Stimulated activated naive B cell treated with anti-CD40 and anti-IgM and Interleukin-4, amounts not matched to agents 10 μg/mL and 1 μg/mL and 100 μg/mL, for 72 hours (primary cell): ENCODE data around the gene TNRC6C.
A peak's percentile ranks its signal among the peaks of the same experiment; 100 is the strongest.
"Not testable (repeated sequence)": the region's sequence is repeated elsewhere in the genome, so short reads cannot be mapped to it uniquely, and the experiment has no call there.

Experiments used
- ATAC-seq, 2 donors: fragments of 150-1000 bp; cut with Tn5 transposase; replicated peaks; 2 replicates each; pipeline ENCODE4 v1.10.0; 2021; ENCODE audit warnings: moderate library complexity in 1 of 2
- DNase-seq: peaks from one replicate; pipeline ENCODE4 v3.0.0; 2021
- H3K27ac Mint-ChIP-seq: one replicate; pipeline ENCODE4 v1.8.0; 2022; ENCODE audit warnings: mild to moderate bottlenecking, mixed read lengths
- H3K27me3 Mint-ChIP-seq, 2 donors: one replicate each; pipeline ENCODE4 v1.8.0; 2022; ENCODE audit warnings: mixed read lengths in 2 of 2
- H3K36me3 Mint-ChIP-seq, 2 donors: one replicate each; pipeline ENCODE4 v1.8.0; 2022; ENCODE audit warnings: mixed read lengths in 2 of 2, mild to moderate bottlenecking in 1 of 2
- H3K4me1 Mint-ChIP-seq, 2 donors: one replicate each; pipeline ENCODE4 v1.8.0; 2022; ENCODE audit warnings: mixed read lengths in 2 of 2, mild to moderate bottlenecking in 1 of 2
- H3K4me3 Mint-ChIP-seq, 2 donors: one replicate each; pipeline ENCODE4 v1.8.0; 2022; ENCODE audit warnings: mild to moderate bottlenecking in 2 of 2, mixed read lengths in 2 of 2, moderate library complexity in 1 of 2
- H3K9me3 Mint-ChIP-seq, 2 donors: one replicate each; pipeline ENCODE4 v1.8.0; 2022; ENCODE audit warnings: mixed read lengths in 2 of 2, mild to moderate bottlenecking in 1 of 2

The TNRC6C gene

DNA sequence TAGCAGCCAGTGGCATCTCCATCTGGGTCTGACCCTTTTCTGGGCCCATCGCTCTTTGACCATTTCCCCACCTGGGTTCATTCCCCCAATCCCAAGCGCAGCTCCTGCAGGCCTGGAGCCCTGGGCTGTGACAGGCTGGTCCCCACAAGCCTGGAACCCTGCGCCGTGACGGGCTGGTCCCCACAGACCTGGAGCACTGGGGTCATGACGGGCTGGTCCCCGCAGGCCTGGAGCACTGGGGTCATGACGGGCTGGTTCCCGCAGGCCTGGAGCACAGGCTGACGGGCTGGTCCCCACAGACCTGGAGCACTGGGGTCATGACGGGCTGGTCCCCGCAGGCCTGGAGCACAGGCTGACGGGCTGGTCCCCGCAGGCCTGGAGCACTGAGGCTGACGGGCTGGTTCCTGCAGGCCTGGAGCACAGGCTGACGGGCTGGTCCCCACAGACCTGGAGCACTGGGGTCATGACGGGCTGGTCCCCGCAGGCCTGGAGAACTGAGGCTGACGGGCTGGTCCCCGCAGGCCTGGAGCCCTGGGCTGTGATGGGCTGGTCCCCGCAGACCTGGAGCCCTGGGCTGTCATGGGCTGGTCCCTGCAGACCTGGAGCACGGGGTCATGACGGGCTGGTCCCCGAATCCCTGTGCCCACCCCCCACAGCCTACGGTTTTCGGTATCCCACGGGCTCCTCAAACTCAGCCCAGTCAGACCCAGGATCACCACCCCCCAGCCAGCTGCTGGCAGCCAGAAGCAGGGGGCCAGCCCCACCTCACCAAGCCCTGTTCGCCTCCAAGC lies 153.4 kb downstream of the TNRC6C start:
- Mint-ChIP-seq H3K27me3 (no peaks in the 10 kb centered on the region), H3K4me1 (peaks cover 37 to 57% of the 10 kb centered on the region in 2 donors), H3K9me3 (no peaks in the 10 kb centered on the region), H3K27ac (peak overlapping the region; percentile 97), H3K36me3 (peaks cover 58 to 59% of the 10 kb centered on the region in 2 donors), H3K4me3 (peak overlapping the region in 1 of 2 donors; percentile 82)
- ATAC-seq, result peak; percentile 1 to 5
- DNase-seq, result no peak

DNA sequence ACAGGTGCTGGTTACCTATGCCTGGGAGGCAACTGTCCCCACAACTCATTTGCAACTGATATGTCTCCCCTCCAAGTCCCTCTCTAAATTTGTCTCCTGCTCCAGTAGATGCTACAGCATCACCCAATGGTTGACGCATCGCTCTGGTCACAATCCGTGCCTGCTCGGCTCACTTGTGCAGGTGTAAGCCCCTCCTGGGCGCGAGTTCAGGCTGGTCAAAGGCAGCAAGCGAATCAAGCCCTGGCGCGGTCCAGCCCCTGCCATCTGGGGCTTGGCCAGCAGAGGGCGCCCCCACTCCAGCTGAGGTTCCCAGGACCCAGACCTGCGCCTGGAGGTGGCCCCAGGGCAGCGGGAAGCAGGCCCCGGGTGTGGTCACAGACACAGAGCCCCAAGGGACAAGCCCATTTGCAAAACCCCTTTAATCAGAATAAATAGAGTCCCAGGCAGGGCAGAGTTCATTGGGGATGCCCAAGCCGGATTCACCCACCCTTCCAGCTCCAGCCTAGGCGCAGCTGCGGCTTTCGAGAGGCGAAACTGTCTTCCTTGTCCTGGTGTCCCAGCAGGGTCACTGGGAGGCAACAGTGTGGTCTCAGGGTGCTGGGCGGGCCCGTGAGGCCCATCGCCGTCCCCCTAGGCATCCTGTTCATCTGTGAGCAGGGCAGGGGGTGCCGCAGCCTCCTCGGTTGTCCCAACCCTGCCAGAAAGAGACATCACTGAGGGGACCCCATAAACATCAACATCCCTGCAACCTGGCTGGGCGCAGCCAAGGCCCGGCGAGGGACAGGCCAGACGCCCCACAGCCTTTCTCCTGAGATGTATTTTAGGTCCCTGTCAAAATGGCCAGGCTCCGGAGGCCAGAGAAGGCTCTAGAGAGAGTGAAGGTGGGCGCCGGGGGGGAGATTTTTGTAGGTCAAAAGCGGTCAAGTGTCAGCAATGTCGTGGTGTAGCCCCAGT lies 154.3 kb downstream of the TNRC6C start:
- DNase-seq (peak; percentile 75), ATAC-seq (peak; percentile 58 to 73)
- Mint-ChIP-seq H3K4me1 (peaks cover 39 to 66% of the 10 kb centered on the region in 2 donors), H3K27ac (peak overlapping the region; percentile 97), H3K4me3 (peak overlapping the region; percentile 68 to 82), H3K9me3 (no peaks in the 10 kb centered on the region), H3K36me3 (peaks cover 65 to 67% of the 10 kb centered on the region in 2 donors), H3K27me3 (no peaks in the 10 kb centered on the region)

DNA sequence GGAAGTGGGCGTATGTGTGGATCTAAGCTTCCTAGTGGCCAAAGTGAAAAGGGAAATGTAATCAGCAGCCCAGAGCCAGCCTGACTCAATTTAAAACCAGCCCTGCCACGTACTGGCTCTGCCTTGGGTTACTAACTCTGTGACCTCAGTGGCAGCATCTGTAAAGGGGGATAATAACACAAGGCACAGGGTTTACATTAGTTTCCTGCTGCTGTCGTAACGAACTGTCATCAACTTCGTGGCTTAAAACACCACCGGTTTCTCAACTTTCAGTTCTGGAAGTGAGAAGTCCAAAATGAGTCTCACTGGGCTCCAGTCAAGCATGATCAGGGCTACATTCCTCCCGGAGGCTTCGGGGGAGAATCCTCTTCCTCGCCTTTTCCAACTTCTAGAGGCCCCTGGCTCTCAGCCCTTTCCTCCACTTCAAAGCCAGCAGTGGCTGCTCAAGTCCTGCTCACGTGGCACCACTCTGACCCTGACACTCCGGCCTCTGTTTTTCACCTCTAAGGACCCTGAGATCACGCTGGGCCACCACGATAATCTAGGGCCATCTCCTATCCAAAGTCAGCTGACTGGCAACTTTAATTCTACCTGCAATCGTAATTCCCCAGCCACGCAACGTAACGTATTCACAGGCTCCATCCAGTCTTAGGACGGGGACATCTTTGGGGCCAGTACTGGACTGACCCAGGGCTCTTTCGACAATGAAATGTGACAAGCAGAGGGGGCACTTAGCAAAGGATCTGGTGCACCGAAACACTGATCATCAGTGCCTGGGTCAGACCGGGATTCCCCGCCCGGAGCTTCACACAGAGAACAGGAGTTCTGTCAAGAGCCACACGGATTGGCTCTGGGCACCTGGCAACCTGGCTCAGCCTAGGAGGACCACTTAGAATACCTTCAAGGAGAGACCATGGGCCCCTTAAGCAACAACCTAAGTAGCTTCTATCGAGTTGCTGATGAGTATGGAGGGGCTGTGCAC lies 155.6 kb downstream of the TNRC6C start:
- Mint-ChIP-seq H3K27ac (peak overlapping the region; percentile 97), H3K4me3 (peak overlapping the region; percentile 5 to 48), H3K9me3 (no peaks in the 10 kb centered on the region), H3K4me1 (peaks cover 37 to 63% of the 10 kb centered on the region in 2 donors), H3K36me3 (peaks cover 60 to 72% of the 10 kb centered on the region in 2 donors), H3K27me3 (no peaks in the 10 kb centered on the region)
- ATAC-seq, result peak; percentile 17 to 35
- DNase-seq, result peak; percentile 19

DNA sequence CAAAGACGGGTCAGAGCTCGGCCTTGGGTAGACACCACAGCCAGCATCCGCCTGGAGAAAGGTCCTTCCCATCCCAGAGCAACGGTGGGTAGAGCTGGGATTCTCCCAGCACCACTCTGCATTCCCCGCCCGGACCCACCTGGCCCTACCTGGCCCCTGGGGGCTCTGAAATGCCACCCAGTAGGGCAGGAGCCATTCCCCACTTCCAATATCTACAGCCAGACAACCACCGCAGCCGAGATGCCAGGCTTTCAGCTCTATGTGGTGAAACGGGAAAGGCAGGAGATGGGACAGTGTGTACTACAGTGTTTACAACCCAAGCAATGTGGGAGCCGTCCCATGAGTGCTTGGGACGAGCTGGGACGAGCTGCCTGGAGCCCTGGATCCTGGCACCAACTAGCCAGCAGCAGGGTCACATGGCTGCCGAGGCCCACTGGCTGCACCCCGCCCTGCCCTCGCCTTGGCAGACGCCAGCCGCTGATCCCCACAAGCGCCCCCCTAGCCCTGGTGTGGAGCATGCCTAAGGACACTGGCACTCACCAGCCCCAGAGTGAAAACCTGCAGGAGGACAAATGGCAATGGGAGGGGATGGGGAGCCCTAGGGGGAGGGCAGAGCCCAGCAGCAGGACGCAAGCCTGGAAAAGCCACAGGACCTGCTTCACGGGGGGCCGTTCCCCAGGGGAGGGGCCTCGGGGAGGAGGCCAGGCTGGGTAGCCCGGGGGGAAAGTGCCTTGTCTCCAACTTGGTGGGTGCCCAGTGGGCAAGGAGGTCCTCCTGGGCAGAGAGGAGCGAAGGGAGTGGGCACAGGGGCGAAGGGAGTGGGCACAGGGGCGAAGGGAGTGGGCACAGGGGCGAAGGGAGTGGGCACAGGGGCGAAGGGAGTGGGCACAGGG lies 156.6 kb downstream of the TNRC6C start:
- Mint-ChIP-seq H3K9me3 (no peaks in the 10 kb centered on the region), H3K4me1 (peaks cover 38 to 66% of the 10 kb centered on the region in 2 donors), H3K27ac (peak overlapping the region; percentile 97), H3K4me3 (peak overlapping the region in 1 of 2 donors; percentile 21), H3K36me3 (peaks cover 61 to 70% of the 10 kb centered on the region in 2 donors), H3K27me3 (no peaks in the 10 kb centered on the region)
- no peak for ATAC-seq
- DNase-seq, result no peak

DNA sequence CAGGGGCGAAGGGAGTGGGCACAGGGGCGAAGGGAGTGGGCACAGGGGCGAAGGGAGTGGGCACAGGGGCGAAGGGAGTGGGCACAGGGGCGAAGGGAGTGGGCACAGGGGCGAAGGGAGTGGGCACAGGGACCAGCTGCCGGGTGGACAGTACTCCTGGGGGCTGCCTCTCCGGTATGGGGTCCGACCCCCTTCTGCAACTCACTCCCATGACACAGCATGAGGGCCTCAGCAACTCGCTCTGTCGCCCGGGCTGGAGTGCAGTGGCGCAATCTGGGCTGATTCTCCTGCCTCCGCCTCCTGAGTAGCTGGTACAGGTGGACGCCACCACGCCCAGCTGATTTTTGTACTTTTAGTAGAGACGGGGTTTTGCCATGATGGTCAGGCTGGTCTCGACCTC lies 157.3 kb downstream of the TNRC6C start:
- H3K4me1 Mint-ChIP-seq, result peaks cover 39 to 68% of the 10 kb centered on the region in 2 donors
- not testable (repeated sequence) for ATAC-seq, H3K9me3 Mint-ChIP-seq, DNase-seq, H3K27me3 Mint-ChIP-seq, H3K4me3 Mint-ChIP-seq
- peak overlapping the region; percentile 47 for H3K27ac Mint-ChIP-seq
- peaks cover 61 to 70% of the 10 kb centered on the region in 2 donors for H3K36me3 Mint-ChIP-seq

DNA sequence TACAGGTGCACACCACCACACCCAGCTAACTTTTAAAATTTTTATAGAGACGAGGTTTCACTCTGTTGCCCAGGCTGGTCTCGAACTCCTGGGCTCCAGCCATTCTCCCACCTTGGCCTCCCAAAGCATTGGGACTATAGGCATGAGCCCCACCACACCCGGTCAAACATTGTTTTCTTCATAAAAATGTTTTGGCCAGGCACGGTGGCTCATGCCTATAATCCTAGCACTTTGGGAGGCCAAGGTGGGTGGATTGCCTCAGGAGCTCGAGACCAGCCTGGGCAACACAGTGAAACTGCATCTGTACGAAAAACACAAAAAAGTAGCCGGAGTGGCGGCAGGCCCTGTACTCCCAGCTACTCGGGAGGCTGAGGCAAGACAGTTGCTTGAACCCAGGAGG lies 157.9 kb downstream of the TNRC6C start:
- no peaks in the 10 kb centered on the region for H3K27me3 Mint-ChIP-seq
- DNase-seq (no peak), ATAC-seq (no peak)
- H3K36me3 Mint-ChIP-seq, result peaks cover 62 to 70% of the 10 kb centered on the region in 2 donors
- no peaks in the 10 kb centered on the region for H3K9me3 Mint-ChIP-seq
- H3K4me1 Mint-ChIP-seq, result peaks cover 43 to 68% of the 10 kb centered on the region in 2 donors
- no peak overlapping the region for H3K4me3 Mint-ChIP-seq
- H3K27ac Mint-ChIP-seq, result peak overlapping the region; percentile 93

DNA sequence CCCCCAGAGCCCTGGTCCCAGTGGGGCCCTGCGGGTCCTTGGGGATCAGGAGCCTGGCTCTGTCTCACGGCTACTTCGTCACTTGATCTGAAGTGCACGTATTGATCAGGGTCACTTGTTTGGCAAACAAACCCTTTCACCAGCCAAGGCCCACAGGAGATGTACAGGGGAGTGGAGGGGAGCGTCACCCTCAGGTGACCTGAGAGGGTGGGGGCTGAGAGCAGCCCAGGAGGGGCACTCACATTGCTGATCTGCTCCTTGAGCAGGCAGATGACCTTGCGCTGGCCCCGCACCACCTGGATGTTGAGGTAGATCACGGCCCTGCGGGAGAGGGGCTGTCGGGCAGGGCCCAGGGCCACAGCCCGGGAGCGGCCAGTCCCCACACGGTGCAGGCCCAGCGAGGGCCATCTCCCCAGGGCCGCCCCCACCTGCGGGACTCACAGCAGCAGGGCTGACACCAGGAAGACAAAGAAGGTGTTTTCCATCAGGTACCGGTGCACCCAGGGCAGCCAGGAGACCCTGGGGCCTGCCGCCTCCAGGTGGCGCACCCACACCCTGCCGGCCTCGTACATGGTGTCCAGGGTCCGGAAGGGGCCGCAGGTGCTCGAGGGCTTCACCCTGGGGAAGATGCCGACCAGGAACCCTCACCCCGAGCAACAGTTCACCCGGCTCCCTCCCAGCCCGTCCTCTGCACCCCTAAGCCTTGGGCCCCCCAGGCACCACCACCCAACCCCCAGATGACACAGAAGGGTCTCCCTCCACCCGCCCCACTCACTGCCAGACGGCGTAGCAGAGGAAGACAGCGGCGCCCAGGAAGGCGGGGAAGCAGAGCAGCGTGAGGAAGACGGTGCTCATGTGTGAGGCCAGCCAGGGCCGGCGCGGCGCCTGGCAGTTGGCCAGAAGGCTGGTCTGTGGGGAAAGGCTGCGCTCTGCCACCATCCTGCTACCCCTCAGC lies 158.8 kb downstream of the TNRC6C start:
- Mint-ChIP-seq H3K36me3 (peaks cover 70 to 77% of the 10 kb centered on the region in 2 donors), H3K27me3 (no peaks in the 10 kb centered on the region), H3K4me1 (peaks cover 50 to 76% of the 10 kb centered on the region in 2 donors), H3K27ac (peak overlapping the region; percentile 93), H3K4me3 (peak overlapping the region in 1 of 2 donors; percentile 46), H3K9me3 (no peaks in the 10 kb centered on the region)
- ATAC-seq, result peak; percentile 6 to 10
- no peak for DNase-seq

DNA sequence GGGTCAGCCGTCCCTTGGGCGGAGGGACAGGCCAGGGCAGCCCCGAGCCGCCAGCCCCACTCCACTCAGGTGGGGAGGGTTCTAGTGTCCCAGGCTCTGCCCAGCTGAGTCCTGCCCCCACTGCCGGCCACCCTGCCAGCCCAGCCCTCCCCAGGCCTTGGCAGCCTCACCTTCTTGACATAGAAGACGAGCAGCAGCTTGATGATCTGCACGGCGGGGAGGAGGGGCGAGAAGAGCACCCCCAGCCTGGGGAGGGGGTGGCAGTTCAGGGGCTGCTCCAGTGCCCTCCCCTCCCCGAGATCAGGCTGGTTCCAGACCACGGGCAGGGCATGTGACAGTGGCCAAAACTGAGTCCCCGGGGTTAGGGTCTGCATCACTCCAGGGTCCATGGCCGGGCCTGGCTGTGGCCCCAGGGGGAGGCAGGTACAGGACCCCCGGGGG lies 160.3 kb downstream of the TNRC6C start:
- no peak for DNase-seq
- H3K9me3 Mint-ChIP-seq, result no peaks in the 10 kb centered on the region
- H3K27me3 Mint-ChIP-seq, result no peaks in the 10 kb centered on the region
- ATAC-seq, result no peak
- no peak overlapping the region for H3K4me3 Mint-ChIP-seq
- H3K27ac Mint-ChIP-seq, result peak overlapping the region; percentile 83
- peaks cover 70 to 78% of the 10 kb centered on the region in 2 donors for H3K36me3 Mint-ChIP-seq
- peaks cover 52 to 77% of the 10 kb centered on the region in 2 donors for H3K4me1 Mint-ChIP-seq

DNA sequence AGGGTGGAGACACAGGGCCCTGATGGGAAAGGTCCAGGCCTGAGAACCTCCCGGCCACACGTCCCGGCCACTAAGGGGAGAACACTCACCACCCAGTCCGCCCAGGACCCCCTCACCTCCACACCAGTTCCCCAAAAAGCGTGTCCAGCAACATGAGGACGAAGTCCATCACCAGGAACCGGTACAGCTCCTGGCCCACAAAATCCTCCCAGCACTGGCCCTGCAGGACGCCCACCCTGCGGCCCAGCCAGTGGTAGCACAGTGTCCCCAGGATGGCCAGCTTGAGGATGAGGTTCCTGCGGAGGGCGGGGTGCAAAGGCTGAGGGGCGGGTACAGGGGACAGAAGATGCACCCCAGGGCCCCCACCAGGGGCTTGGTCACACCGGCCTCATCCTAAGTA lies 162.0 kb downstream of the TNRC6C start:
- Mint-ChIP-seq H3K36me3 (peaks cover 68 to 74% of the 10 kb centered on the region in 2 donors), H3K27ac (peak overlapping the region; percentile 98), H3K9me3 (no peaks in the 10 kb centered on the region), H3K4me1 (peaks cover 54 to 78% of the 10 kb centered on the region in 2 donors), H3K4me3 (peak overlapping the region; percentile 32 to 46), H3K27me3 (no peaks in the 10 kb centered on the region)
- no peak for DNase-seq
- no peak for ATAC-seq

DNA sequence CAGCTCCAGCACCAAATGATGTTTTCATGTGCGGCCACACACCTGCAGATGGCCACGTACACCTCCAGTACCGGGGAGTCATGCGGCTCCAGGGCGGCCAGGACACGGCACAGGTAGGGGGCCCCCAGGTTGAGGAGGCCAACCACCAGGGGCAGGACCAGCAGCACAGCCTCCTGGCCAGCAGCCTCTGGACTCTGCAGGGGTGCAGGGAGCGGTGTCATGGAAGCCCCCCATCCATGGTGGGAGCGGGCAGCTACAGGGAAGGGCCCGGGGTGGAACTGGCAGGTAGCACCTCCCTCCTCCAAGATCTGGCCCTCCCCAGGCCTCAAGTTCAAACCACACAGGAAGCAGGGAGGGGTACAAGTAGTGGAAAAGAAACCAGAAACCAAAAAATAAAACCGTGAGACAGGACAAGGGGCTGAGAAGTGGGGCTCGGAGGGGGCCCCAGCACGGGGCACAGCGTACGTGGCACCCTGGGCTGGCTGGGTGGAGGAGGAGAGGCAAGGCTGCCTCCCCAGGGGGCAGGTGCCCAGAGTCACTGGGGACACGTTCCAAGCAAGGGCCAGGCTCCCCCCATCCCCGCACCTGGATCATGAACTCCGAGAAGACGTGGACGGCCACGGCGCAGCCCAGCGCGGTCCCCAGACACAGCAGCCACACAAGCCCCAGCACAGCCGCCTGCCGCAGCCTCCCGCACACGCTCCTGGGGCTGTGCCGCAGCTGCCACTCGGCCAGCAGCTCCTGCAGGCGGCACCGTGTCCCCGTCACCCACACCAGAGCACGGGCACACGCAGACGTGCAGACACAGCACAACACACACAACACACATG lies 162.7 kb downstream of the TNRC6C start:
- peaks cover 72 to 80% of the 10 kb centered on the region in 2 donors for H3K36me3 Mint-ChIP-seq
- H3K27me3 Mint-ChIP-seq, result no peaks in the 10 kb centered on the region
- H3K4me3 Mint-ChIP-seq, result peak overlapping the region; percentile 81 to 97
- peak overlapping the region; percentile 98 for H3K27ac Mint-ChIP-seq
- ATAC-seq, result no peak
- DNase-seq, result no peak
- H3K9me3 Mint-ChIP-seq, result no peaks in the 10 kb centered on the region
- H3K4me1 Mint-ChIP-seq, result peaks cover 58 to 84% of the 10 kb centered on the region in 2 donors

DNA sequence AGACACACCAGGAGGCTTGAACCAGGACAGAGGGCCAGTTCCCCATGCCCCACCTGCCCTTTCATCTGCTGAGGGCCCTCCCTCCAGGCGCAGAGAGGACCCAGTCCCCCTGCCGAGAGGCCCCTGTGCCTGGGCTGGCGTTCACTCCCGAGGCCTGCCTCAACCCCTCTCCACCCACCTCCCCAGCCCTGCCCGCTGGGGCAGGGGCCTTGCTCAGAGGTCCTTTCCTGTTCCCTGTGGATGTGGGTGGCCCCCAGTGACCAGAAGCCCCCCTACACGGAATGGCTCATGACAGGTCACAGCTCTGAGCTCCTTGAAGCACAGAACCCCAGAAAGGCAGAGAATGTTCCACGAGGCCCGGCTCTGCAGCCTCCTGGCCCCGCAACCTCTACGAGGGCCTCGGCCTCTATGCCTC lies 163.3 kb downstream of the TNRC6C start:
- no peak for ATAC-seq
- H3K36me3 Mint-ChIP-seq, result peaks cover 71 to 83% of the 10 kb centered on the region in 2 donors
- peak overlapping the region; percentile 98 for H3K27ac Mint-ChIP-seq
- peaks cover 62 to 89% of the 10 kb centered on the region in 2 donors for H3K4me1 Mint-ChIP-seq
- peak; percentile 0 for DNase-seq
- peak overlapping the region; percentile 81 to 97 for H3K4me3 Mint-ChIP-seq
- H3K27me3 Mint-ChIP-seq, result no peaks in the 10 kb centered on the region
- no peaks in the 10 kb centered on the region for H3K9me3 Mint-ChIP-seq
